ENCODE data around the gene USF3.

DNA sequence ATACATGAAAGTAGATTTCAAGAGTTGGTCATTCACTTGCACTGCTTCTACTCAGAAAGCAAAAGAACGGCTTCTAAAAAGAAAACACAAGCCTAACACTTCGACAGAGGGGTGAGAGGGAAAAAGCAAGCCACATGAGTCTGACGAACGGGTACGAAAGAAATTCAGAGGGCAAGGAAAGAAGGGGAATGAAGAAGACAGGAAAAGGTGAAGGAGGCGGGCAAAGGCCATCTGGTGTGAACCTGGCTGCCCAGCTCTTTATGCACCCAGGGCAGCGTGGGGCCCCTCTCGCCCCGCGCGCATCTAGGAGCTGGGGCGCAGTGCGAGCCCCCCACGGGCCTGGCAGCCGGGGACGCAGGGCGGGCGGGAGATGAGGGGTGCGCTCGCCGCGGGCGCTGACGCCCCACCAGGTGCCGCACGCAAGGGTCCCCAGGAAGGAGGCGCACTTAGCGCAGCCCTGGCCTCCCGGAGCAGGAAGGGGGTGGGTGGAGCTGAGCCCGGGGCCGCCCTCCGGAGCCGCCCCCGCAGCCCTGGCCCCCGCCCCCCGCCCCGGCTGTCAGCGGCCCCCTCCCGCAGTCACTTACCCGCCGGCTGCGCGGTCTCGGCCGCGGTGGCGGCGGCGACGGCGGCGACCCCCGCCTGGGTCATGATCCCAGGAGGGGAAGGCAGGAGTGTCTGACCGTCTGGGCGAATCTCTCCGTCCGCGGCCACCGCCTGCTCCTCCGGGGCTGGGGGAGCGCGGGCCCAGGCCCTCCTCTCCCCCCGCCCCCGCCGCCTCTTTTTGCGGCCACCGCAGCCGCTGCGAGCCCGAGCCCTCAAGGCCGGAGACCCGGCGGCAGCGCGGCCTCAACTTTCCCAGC, at the start of gene USF3:
- peak; percentile 10 to 59 for TF ChIP-seq POLR2A (IDR thresholded peaks at IDR 0.05)
- TF ChIP-seq, protein P1, sequence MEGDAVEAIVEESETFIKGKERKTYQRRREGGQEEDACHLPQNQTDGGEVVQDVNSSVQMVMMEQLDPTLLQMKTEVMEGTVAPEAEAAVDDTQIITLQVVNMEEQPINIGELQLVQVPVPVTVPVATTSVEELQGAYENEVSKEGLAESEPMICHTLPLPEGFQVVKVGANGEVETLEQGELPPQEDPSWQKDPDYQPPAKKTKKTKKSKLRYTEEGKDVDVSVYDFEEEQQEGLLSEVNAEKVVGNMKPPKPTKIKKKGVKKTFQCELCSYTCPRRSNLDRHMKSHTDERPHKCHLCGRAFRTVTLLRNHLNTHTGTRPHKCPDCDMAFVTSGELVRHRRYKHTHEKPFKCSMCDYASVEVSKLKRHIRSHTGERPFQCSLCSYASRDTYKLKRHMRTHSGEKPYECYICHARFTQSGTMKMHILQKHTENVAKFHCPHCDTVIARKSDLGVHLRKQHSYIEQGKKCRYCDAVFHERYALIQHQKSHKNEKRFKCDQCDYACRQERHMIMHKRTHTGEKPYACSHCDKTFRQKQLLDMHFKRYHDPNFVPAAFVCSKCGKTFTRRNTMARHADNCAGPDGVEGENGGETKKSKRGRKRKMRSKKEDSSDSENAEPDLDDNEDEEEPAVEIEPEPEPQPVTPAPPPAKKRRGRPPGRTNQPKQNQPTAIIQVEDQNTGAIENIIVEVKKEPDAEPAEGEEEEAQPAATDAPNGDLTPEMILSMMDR (IDR thresholded peaks at IDR 0.05) = peak in 3 of 4 experiments; percentile 11 to 17 (median 15)

Measured in uterus (tissue), 2 donors.